Measurements from ENCODE around the gene FZD8.

The FZD8 gene

GRCh38 chr10:35606430-35606829 lies 35.7 kb downstream of the FZD8 start:
- no peak for DNase-seq (ENCODE audit: low spot score)
- TF ChIP-seq CTCF (IDR thresholded peaks at IDR 0.05; ENCODE audit: extremely low read depth, missing control alignments), result no peak

- TF ChIP-seq CTCF (IDR thresholded peaks at IDR 0.05; ENCODE audit: extremely low read depth, missing control alignments), result no peak
- DNase-seq (ENCODE audit: low spot score), result no peak
These were observed 36.9 kb downstream of the FZD8 start, which contains the start of gene GJD4 for GRCh38 chr10:35605191-35605590. TSS of gene GJD4 (plus strand) at chr10:35605341. CDS start at chr10:35605568, 227 bp downstream.

- TF ChIP-seq CTCF (IDR thresholded peaks at IDR 0.05; ENCODE audit: extremely low read depth, missing control alignments), result no peak
- DNase-seq (ENCODE audit: low spot score), result no peak
These were observed 41.9 kb downstream of the FZD8 start for GRCh38 chr10:35600193-35600592.

- no peak for DNase-seq (ENCODE audit: low spot score)
These were observed 43.7 kb downstream of the FZD8 start for GRCh38 chr10:35598379-35598778.

GRCh38 chr10:35595106-35595505 lies 47.0 kb downstream of the FZD8 start:
- TF ChIP-seq CTCF (IDR thresholded peaks at IDR 0.05; ENCODE audit: extremely low read depth, missing control alignments), result no peak
- no peak for DNase-seq (ENCODE audit: low spot score)

More at GRCh38 chr10:35598379-35598778, 43.7 kb downstream of the FZD8 start:
- TF ChIP-seq CTCF (IDR thresholded peaks at IDR 0.05; ENCODE audit: extremely low read depth, missing control alignments), result no peak

GRCh38 chr10:35594115-35595079 lies 47.7 kb downstream of the FZD8 start:
- TF ChIP-seq CTCF (IDR thresholded peaks at IDR 0.05; ENCODE audit: extremely low read depth, missing control alignments), result no peak

GRCh38 chr10:35592441-35592840 lies 49.7 kb downstream of the FZD8 start:
- DNase-seq (ENCODE audit: low spot score), result no peak
- no peak for TF ChIP-seq CTCF (IDR thresholded peaks at IDR 0.05; ENCODE audit: extremely low read depth, missing control alignments)

More at GRCh38 chr10:35594115-35595079, 47.7 kb downstream of the FZD8 start:
- no peak for DNase-seq (ENCODE audit: low spot score)

Data from GM20000 (cell line).